HepG2 (cell line): ENCODE results near the gene UGGT1. TPM values are rescaled to one million over a fixed set of nuclear protein-coding genes. Genes with fewer than 3 reads are reported as not detected.

Experiments
- ATAC-seq: fragments of 200-7000 bp; cut with Tn5 transposase; 3 replicates; pipeline ENCODE4 v1.9.1; 2020; ENCODE audit warnings: mild to moderate bottlenecking, moderate library complexity
- BruUV-seq: library from RNA; stranded (reverse); fragments of 400-500 nt; replicated peaks from 2 replicates; lab custom pipeline; 2021; lab: Mats Ljungman, UMichigan
- CTCF ChIA-PET: fragments of 300-600 bp; formaldehyde crosslinking; extraction: SDS; loops from one replicate; lab custom pipeline; 2021; ENCODE audit warnings: low total read pairs, inconsistent platforms, low intra/inter-chr PET ratio; lab: Yijun Ruan, JAX
- POLR2A ChIA-PET: fragments of 350-600 bp; sonication (Branson Sonifier 250); formaldehyde crosslinking; loops from one replicate; lab custom pipeline; 2020; ENCODE audit warnings: antibody characterized with exemption, inconsistent platforms; lab: Yijun Ruan, JAX
- DNase-seq: peaks from one replicate; pipeline ENCODE4 v3.0.0-alpha.2; 2015; ENCODE audit warnings: low spot score
- FAIRE-seq: peaks from 3 replicates; lab custom pipeline; 2011; peaks lifted over from hg19 to GRCh38; lab: Jason Lieb, UNC
- H2AFZ ChIP-seq: one replicate; pipeline ENCODE4 v1.6.1; 2011; ENCODE audit warnings: low read length, inconsistent platforms
- H3K27ac ChIP-seq: fragments of 300-600 bp; 3 replicates; pipeline ENCODE4 v1.8.0; 2011; ENCODE audit warnings: mixed run types, mild to moderate bottlenecking, mixed read lengths, low read length, inconsistent platforms; ENCODE audit not compliant: insufficient read depth; ENCODE audit errors: extremely low read length
- H3K27me3 ChIP-seq, 2 experiments: fragments of 200-600 bp in 1 of 2; 2 replicates in 1 of 2; 3 replicates in 1 of 2; pipeline versions ENCODE4 v1.6.0 to v1.8.0; 2011; ENCODE audit warnings: low read length in 2 of 2, mild to moderate bottlenecking in 2 of 2, moderate library complexity in 2 of 2, inconsistent platforms in 1 of 2; ENCODE audit not compliant: insufficient read depth in 2 of 2, control insufficient read depth in 1 of 2
- H3K36me3 ChIP-seq, 2 experiments: fragments of 200-600 bp in 1 of 2; replicated peaks in 1 of 2; 2 replicates in 1 of 2; 3 replicates in 1 of 2; pipeline versions ENCODE4 v1.5.1 to v1.8.0; 2011; ENCODE audit warnings: low read length in 2 of 2, inconsistent platforms in 1 of 2; ENCODE audit not compliant: insufficient read depth in 2 of 2, control insufficient read depth in 1 of 2
- H3K4me1 ChIP-seq: 2 replicates; pipeline ENCODE4 v1.5.1; 2012; ENCODE audit warnings: low read length, inconsistent platforms; ENCODE audit not compliant: insufficient read depth
- H3K4me2 ChIP-seq: 2 replicates; pipeline ENCODE4 v1.6.0; 2011; ENCODE audit warnings: low read depth, low read length, inconsistent platforms
- H3K4me3 ChIP-seq, 3 experiments: fragments of 200-600 bp in 1 of 3; sonication (generic), shearing (Covaris generic) in 1 of 3; replicated peaks in 1 of 3; 2 replicates each; pipeline ENCODE4 v1.5.1; 2011 to 2016; ENCODE audit warnings: low read length in 3 of 3, inconsistent platforms in 2 of 3, low read depth in 2 of 3, mild to moderate bottlenecking in 2 of 3, control low read depth in 1 of 3, mixed read lengths in 1 of 3; ENCODE audit not compliant: insufficient read depth in 1 of 3
- H3K79me2 ChIP-seq: one replicate; pipeline ENCODE4 v1.6.1; 2011; ENCODE audit warnings: low read length, inconsistent platforms; ENCODE audit not compliant: insufficient read depth
- H3K9ac ChIP-seq: 2 replicates; pipeline ENCODE4 v1.6.0; 2011; ENCODE audit warnings: mild to moderate bottlenecking, low read depth, low read length, inconsistent platforms; ENCODE audit not compliant: insufficient read depth
- H3K9me3 ChIP-seq: 2 replicates; pipeline ENCODE4 v1.5.1; 2012; ENCODE audit warnings: mild to moderate bottlenecking, low read length
- H4K20me1 ChIP-seq: 2 replicates; pipeline ENCODE4 v1.6.0; 2011; ENCODE audit warnings: inconsistent platforms, mild to moderate bottlenecking, low read length, moderate library complexity; ENCODE audit not compliant: insufficient read depth
- AGO2 ChIP-seq: fragments of 200-400 bp; formaldehyde crosslinking; optimal IDR thresholded peaks from 2 replicates; pipeline ENCODE3; 2017; ENCODE audit warnings: mild to moderate bottlenecking, low read depth, low read length, moderate library complexity
- MAFG ChIP-seq: sonication (generic); formaldehyde crosslinking; IDR thresholded peaks from 2 replicates; pipeline ENCODE4 v1.5.1; 2020; ENCODE audit warnings: mild to moderate bottlenecking, missing genetic modification reagents
- NFRKB ChIP-seq: fragments of 450-650 bp; IDR thresholded peaks from 2 replicates; pipeline ENCODE4 v1.6.1; 2017
- SP2 ChIP-seq: sonication (generic); formaldehyde crosslinking; IDR thresholded peaks from 2 replicates; pipeline ENCODE4 v1.5.1; 2020; ENCODE audit warnings: mild to moderate bottlenecking, missing genetic modification reagents
- ZFP1 ChIP-seq: IDR thresholded peaks from 2 replicates; pipeline ENCODE4 v1.6.1; 2016
- ZFY ChIP-seq: sonication (generic); formaldehyde crosslinking; IDR thresholded peaks from 2 replicates; pipeline ENCODE4 v1.4.0; 2020; ENCODE audit warnings: missing genetic modification reagents
- ZNF138 ChIP-seq: sonication (generic); formaldehyde crosslinking; IDR thresholded peaks from 2 replicates; pipeline ENCODE4 v1.5.0; 2020; ENCODE audit warnings: mild to moderate bottlenecking, low read depth, missing genetic modification reagents
- ZNF546 ChIP-seq: sonication (generic); formaldehyde crosslinking; conservative IDR thresholded peaks from 2 replicates; pipeline ENCODE4 v1.8.1; 2023; ENCODE audit warnings: mild to moderate bottlenecking, missing genetic modification reagents
- ZNF549 ChIP-seq: sonication (generic); formaldehyde crosslinking; IDR thresholded peaks from 2 replicates; pipeline ENCODE4 v1.5.0; 2020; ENCODE audit warnings: missing genetic modification reagents
- ZNF562 ChIP-seq: sonication (generic); formaldehyde crosslinking; IDR thresholded peaks from 2 replicates; pipeline ENCODE4 v1.8.0; 2022; ENCODE audit warnings: missing genetic modification reagents, borderline replicate concordance
- whole genome bisulfite sequencing: methylation state at CpG from one replicate; pipeline ENCODE4 v1.1.6; 2017; ENCODE audit warnings: low lambda C conversion rate; 5-methylcytosine and 5-hydroxymethylcytosine counted together
- in situ Hi-C: cut with HindIII; loops from 2 replicates; pipeline ENCODE4 v1.10.0; 2017; ENCODE audit warnings: low pct_unique_long_range_greater_than_20kb; ENCODE audit not compliant: extremely low pct_ligation_motif_present
- intact Hi-C: fragments of 100-400 bp; cut with micrococcal nuclease; formaldehyde crosslinking; loops from one replicate; pipeline ENCODE4 v1.10.0; 2022; ENCODE audit not compliant: unreplicated experiment
- polyA plus RNA-seq, 8 experiments: library from polyadenylated mRNA; depleted of rRNA in 3 of 8; stranded (reverse) in 7 of 8; unstranded in 1 of 8; fragments of >200 nt; fragmentation: Illumina TruSeq in 4 of 8; extraction: Trizol in 4 of 8; gene quantifications; 2 replicates each; pipeline versions ENCODE4 v1.2.1 to v1.2.3, GENCODE V29; 2011 to 2016; ENCODE audit warnings: low read depth in 4 of 8, missing spikeins in 1 of 8, mixed read lengths in 1 of 8; ENCODE audit not compliant: insufficient read depth in 1 of 8
- total RNA-seq, 5 experiments: library from RNA; depleted of rRNA; stranded (reverse); fragments of >200 nt; fragmentation: Illumina TruSeq; extraction: Trizol; gene quantifications; 2 replicates each; pipeline ENCODE4 v1.2.3, GENCODE V29; 2016; ENCODE audit warnings: low read depth in 1 of 5
- TF ChIP-seq, protein P1 (sequence below), 2 experiments: fragments of 450-650 bp in 1 of 2; sonication (generic) in 1 of 2; formaldehyde crosslinking in 1 of 2; IDR thresholded peaks; 2 replicates each; pipeline versions ENCODE4 v1.6.1 to v1.8.0; 2016 to 2022; ENCODE audit warnings: antibody characterized with exemption in 1 of 2, mild to moderate bottlenecking in 1 of 2, missing genetic modification reagents in 1 of 2

UGGT1 gene
- total and polyA plus RNA-seq, 2 of the 13 experiments (the other 11 are each of a cell fraction or from before 2014, with no cell fraction given), result 35.8 to 83.2 TPM

DNA sequence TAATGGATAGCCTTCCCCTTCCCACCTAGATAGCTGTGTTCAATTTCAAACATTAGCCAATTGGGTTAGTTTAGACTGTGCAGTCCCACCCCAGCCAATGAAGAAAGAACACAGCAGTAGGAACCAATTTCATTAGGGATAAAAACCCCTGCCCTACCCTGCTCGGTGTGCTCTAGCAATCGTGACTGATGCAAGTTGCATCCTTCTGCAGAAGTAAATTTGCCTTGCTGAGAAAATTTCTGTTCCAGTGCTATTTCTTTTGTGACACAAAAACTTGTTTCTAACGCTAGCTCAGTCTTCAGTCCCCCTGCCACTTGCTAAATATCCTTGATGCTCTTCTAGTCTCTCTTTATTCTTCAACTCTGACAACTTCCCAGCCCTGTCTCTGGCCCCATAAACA, 48.0 kb upstream of the UGGT1 start:
- no peak overlapping the region for H2AFZ ChIP-seq
- POLR2A ChIA-PET, result no interaction called here
- no peaks in the 10 kb centered on the region for H3K79me2 ChIP-seq
- TF ChIP-seq ZNF562 (peak; percentile 96), ZNF549 (no peak)
- ATAC-seq, result no peak
- H3K4me2 ChIP-seq, result no peak overlapping the region
- intact Hi-C loops, result no loop called here
- no peaks in the 10 kb centered on the region for H3K4me1 ChIP-seq
- CTCF ChIA-PET, result no interaction called here
- FAIRE-seq, result no peak
- no peak overlapping the region for H3K9ac ChIP-seq
- in situ Hi-C loops, result no loop called here
- H3K4me3 ChIP-seq, result no peak overlapping the region
- H3K9me3 ChIP-seq, result peaks cover 25% of the 10 kb centered on the region
- no peaks in the 10 kb centered on the region for H4K20me1 ChIP-seq
- no TSS peak for BruUV-seq
- no peak overlapping the region for H3K27ac ChIP-seq
- DNase-seq, result no peak
- peaks cover 2 to 36% of the 10 kb centered on the region in 2 experiments; a peak in 4 of 5 replicates for H3K27me3 ChIP-seq
- 5% methylated on average over 3 of the region's 3 CpGs for WGBS
- H3K36me3 ChIP-seq, result no peaks in the 10 kb centered on the region

DNA sequence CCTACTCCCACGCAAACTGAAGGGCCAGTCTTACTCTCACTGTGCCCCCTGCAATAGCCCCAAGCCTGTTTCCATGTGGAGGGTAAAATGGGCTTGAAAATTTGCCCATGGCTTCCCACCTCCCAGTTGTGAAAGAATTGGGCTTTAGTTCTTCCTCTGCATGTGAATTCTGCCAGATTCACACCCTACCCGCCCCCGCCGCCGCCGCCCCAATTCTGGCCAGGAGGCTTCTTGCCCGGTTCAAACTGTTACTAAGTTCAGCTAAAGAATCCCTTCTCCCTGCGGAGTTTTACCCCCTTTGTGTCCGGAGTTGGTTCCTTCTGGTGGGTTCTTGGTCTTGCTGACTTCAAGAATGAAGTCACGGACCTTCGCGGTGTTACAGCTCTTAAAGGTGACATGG, 37.7 kb upstream of the UGGT1 start:
- 81% methylated on average over 11 of the region's 12 CpGs for WGBS
- POLR2A ChIA-PET, result no interaction called here
- intact Hi-C loops (no loop called here), in situ Hi-C loops (loop anchor here (25.0 kb wide), 2 partner anchors 584 to 684 kb away; no protein-coding TSS in a partner anchor)
- no peak for FAIRE-seq
- Histone ChIP-seq H4K20me1 (no peaks in the 10 kb centered on the region), H3K27ac (no peak overlapping the region), H3K9me3 (peaks cover 10% of the 10 kb centered on the region; the same call in 1 of the 2 replicates), H3K4me2 (no peak overlapping the region), H3K79me2 (no peaks in the 10 kb centered on the region), H2AFZ (no peak overlapping the region), H3K36me3 (no peaks in the 10 kb centered on the region), H3K4me3 (no peak overlapping the region), H3K4me1 (peaks cover 17% of the 10 kb centered on the region), H3K9ac (no peak overlapping the region), H3K27me3 (peaks cover 0 to 4% of the 10 kb centered on the region in 2 experiments; a peak in 3 of 5 replicates)
- CTCF ChIA-PET, result no interaction called here
- no peak for ATAC-seq
- no TSS peak for BruUV-seq
- no peak for DNase-seq
- TF ChIP-seq ZFP1 (CRISPR knock-in tag) (no peak), MAFG (no peak), ZNF138 (CRISPR knock-in tag) (no peak), ZFY (CRISPR knock-in tag) (no peak), ZNF546 (no peak), SP2 (no peak), NFRKB (no peak), AGO2 (no peak)
- TF ChIP-seq, protein P1, sequence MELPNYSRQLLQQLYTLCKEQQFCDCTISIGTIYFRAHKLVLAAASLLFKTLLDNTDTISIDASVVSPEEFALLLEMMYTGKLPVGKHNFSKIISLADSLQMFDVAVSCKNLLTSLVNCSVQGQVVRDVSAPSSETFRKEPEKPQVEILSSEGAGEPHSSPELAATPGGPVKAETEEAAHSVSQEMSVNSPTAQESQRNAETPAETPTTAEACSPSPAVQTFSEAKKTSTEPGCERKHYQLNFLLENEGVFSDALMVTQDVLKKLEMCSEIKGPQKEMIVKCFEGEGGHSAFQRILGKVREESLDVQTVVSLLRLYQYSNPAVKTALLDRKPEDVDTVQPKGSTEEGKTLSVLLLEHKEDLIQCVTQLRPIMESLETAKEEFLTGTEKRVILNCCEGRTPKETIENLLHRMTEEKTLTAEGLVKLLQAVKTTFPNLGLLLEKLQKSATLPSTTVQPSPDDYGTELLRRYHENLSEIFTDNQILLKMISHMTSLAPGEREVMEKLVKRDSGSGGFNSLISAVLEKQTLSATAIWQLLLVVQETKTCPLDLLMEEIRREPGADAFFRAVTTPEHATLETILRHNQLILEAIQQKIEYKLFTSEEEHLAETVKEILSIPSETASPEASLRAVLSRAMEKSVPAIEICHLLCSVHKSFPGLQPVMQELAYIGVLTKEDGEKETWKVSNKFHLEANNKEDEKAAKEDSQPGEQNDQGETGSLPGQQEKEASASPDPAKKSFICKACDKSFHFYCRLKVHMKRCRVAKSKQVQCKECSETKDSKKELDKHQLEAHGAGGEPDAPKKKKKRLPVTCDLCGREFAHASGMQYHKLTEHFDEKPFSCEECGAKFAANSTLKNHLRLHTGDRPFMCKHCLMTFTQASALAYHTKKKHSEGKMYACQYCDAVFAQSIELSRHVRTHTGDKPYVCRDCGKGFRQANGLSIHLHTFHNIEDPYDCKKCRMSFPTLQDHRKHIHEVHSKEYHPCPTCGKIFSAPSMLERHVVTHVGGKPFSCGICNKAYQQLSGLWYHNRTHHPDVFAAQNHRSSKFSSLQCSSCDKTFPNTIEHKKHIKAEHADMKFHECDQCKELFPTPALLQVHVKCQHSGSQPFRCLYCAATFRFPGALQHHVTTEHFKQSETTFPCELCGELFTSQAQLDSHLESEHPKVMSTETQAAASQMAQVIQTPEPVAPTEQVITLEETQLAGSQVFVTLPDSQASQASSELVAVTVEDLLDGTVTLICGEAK (IDR thresholded peaks at IDR 0.05), result no peak
- TF ChIP-seq, protein P1 (CRISPR knock-in tag; IDR thresholded peaks at IDR 0.05), result no peak
